Brain microvascular endothelial cell (primary cell): Measurements from ENCODE around the gene SGIP1.

ENCODE experiments used
- DNase-seq: peaks from one replicate; pipeline ENCODE4 v3.0.0-alpha.2; 2020
- H3K27ac ChIP-seq: fragments of 250-450 bp; sonication (Bioruptor Pico); 2 replicates; pipeline ENCODE4 v1.5.1; 2020; ENCODE audit warnings: mild to moderate bottlenecking, moderate library complexity
- H3K27me3 ChIP-seq: fragments of 250-450 bp; sonication (Bioruptor Pico); replicated peaks from 2 replicates; pipeline ENCODE4 v1.5.1; 2020; ENCODE audit warnings: mild to moderate bottlenecking
- H3K36me3 ChIP-seq: fragments of 250-450 bp; sonication (Bioruptor Pico); replicated peaks from 2 replicates; pipeline ENCODE4 v1.5.1; 2020; ENCODE audit warnings: mild to moderate bottlenecking
- H3K4me3 ChIP-seq: 2 replicates; pipeline ENCODE4 v1.5.1; 2011; ENCODE audit warnings: low read depth, mild to moderate bottlenecking, control low read depth, low read length, moderate library complexity
- CTCF ChIP-seq: IDR thresholded peaks from 2 replicates; pipeline ENCODE4 v1.5.1; 2011; ENCODE audit warnings: low read depth, mild to moderate bottlenecking, moderate library complexity, low read length, control low read depth, inconsistent platforms; ENCODE audit errors: missing control alignments
- in situ Hi-C: cut with HindIII; loops from 2 replicates; pipeline ENCODE4 v1.10.0; 2017; ENCODE audit warnings: low sequenced_read_pairs, low pct_ligation_motif_present

The SGIP1 gene

DNA sequence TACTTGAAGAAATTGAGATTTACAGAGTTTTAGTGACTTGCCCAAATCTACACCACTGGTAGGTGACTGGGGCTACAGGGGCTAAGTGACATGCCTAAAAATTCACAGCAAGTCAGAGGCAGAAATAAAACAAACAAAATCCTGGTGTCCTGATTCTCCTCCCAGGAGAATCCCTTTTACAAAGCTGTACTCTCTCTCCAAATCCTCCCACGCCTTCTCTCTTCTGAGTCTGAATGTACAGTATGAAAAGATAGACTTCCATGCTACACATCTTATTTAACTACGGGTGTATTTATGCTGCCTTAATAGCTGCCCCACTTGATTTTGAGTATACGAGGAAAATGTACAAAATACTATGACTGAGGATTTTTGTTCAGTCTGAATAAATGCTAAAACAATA is 65.4 kb downstream of the SGIP1 start:
- no peak overlapping the region for H3K4me3 ChIP-seq

GRCh38 chr1:66599899-66600737 is 66.2 kb downstream of the SGIP1 start:
- no peak overlapping the region for H3K4me3 ChIP-seq
- no peak for TF ChIP-seq CTCF
- in situ Hi-C loops: no loop called here
- H3K27ac ChIP-seq: peak overlapping the region; percentile 78
- DNase-seq: no peak
- H3K27me3 ChIP-seq: no peaks in the 10 kb centered on the region
- H3K36me3 ChIP-seq: peaks cover 2% of the 10 kb centered on the region

More for the DNA sequence above, 65.4 kb downstream of the SGIP1 start:
- H3K27me3 ChIP-seq: no peaks in the 10 kb centered on the region
- TF ChIP-seq CTCF: no peak
- H3K27ac ChIP-seq: peak overlapping the region; percentile 78
- H3K36me3 ChIP-seq: peaks cover 2% of the 10 kb centered on the region
- DNase-seq: peak; percentile 43
- in situ Hi-C loops: no loop called here

GRCh38 chr1:66605419-66605997 is 71.6 kb downstream of the SGIP1 start:
- no peak overlapping the region for H3K4me3 ChIP-seq
- no peaks in the 10 kb centered on the region for H3K27me3 ChIP-seq
- in situ Hi-C loops: no loop called here
- TF ChIP-seq CTCF: no peak
- no peak overlapping the region for H3K27ac ChIP-seq
- H3K36me3 ChIP-seq: no peaks in the 10 kb centered on the region
- DNase-seq: no peak

GRCh38 chr1:66606362-66607065 is 72.6 kb downstream of the SGIP1 start:
- Histone ChIP-seq H3K27ac (no peak overlapping the region), H3K36me3 (no peaks in the 10 kb centered on the region), H3K27me3 (no peaks in the 10 kb centered on the region), H3K4me3 (no peak overlapping the region)
- TF ChIP-seq CTCF: no peak
- in situ Hi-C loops: no loop called here
- no peak for DNase-seq

GRCh38 chr1:66607458-66607857 is 73.5 kb downstream of the SGIP1 start:
- Histone ChIP-seq H3K27me3 (no peaks in the 10 kb centered on the region), H3K27ac (no peak overlapping the region), H3K4me3 (no peak overlapping the region), H3K36me3 (no peaks in the 10 kb centered on the region)
- DNase-seq: no peak
- peak; percentile 36 for TF ChIP-seq CTCF
- in situ Hi-C loops: no loop called here
